ENCODE data around the gene PHYKPL. TPM values are rescaled to one million over a fixed set of nuclear protein-coding genes. Genes with fewer than 3 reads are reported as not detected.

PHYKPL gene
- total RNA-seq, 2 donors from 2014 or later, result 43.4 to 135 TPM

GRCh38 chr5:178277346-178277745 lies 44.7 kb upstream of the PHYKPL start:
- 91% methylated on average over 9 of the region's 9 CpGs for WGBS
- TF ChIP-seq POLR2AphosphoS5 (IDR thresholded peaks at IDR 0.05), result no peak
- no peak for TF ChIP-seq CTCF (IDR thresholded peaks at IDR 0.05)
- no peak for TF ChIP-seq POLR2A (IDR thresholded peaks at IDR 0.05)
- no peak overlapping the region for H3K27ac ChIP-seq
- no peak overlapping the region for H3K4me3 ChIP-seq
- DNase-seq (ENCODE audit: low spot score), result no peak
- intact Hi-C loops (cut with DNase I), result no loop called here
- H3K36me3 ChIP-seq, result no peaks in the 10 kb centered on the region
- H3K9me3 ChIP-seq, result no peaks in the 10 kb centered on the region
- no peaks in the 10 kb centered on the region for H3K4me1 ChIP-seq (replicated peaks)
- H3K27me3 ChIP-seq (replicated peaks; ENCODE audit: insufficient read depth), result peaks cover 2% of the 10 kb centered on the region

- no peak for DNase-seq (ENCODE audit: low spot score)
- intact Hi-C loops (cut with DNase I), result no loop called here
- 86% methylated on average over 20 of the region's 20 CpGs for whole genome bisulfite sequencing
Measured at GRCh38 chr5:178274781-178275537, 42.4 kb upstream of the PHYKPL start.

GRCh38 chr5:178273665-178274541 lies 41.3 kb upstream of the PHYKPL start:
- Histone ChIP-seq H3K4me1 (replicated peaks) (no peaks in the 10 kb centered on the region), H3K9me3 (no peaks in the 10 kb centered on the region), H3K27me3 (replicated peaks; ENCODE audit: insufficient read depth) (peaks cover 2% of the 10 kb centered on the region), H3K4me3 (no peak overlapping the region), H3K27ac (no peak overlapping the region), H3K36me3 (no peaks in the 10 kb centered on the region)
- DNase-seq (ENCODE audit: low spot score), result no peak
- TF ChIP-seq POLR2AphosphoS5 (IDR thresholded peaks at IDR 0.05), result no peak
- TF ChIP-seq POLR2A (IDR thresholded peaks at IDR 0.05), result no peak
- no peak for TF ChIP-seq CTCF (IDR thresholded peaks at IDR 0.05)
- intact Hi-C loops (cut with DNase I), result no loop called here
- 82% methylated on average over 14 of the region's 14 CpGs for WGBS

More at GRCh38 chr5:178274781-178275537, 42.4 kb upstream of the PHYKPL start:
- Histone ChIP-seq H3K4me3 (no peak overlapping the region), H3K9me3 (no peaks in the 10 kb centered on the region), H3K27ac (no peak overlapping the region), H3K4me1 (replicated peaks) (no peaks in the 10 kb centered on the region), H3K27me3 (replicated peaks; ENCODE audit: insufficient read depth) (peaks cover 2% of the 10 kb centered on the region), H3K36me3 (no peaks in the 10 kb centered on the region)
- TF ChIP-seq POLR2AphosphoS5 (IDR thresholded peaks at IDR 0.05), result no peak
- no peak for TF ChIP-seq POLR2A (IDR thresholded peaks at IDR 0.05)
- no peak for TF ChIP-seq CTCF (IDR thresholded peaks at IDR 0.05)

- WGBS, result 91% methylated on average over 5 of the region's 15 CpGs
- no peak for DNase-seq (ENCODE audit: low spot score)
- H3K27ac ChIP-seq, result no peak overlapping the region
- no peak for TF ChIP-seq CTCF (IDR thresholded peaks at IDR 0.05)
- TF ChIP-seq POLR2AphosphoS5 (IDR thresholded peaks at IDR 0.05), result no peak
- TF ChIP-seq POLR2A (IDR thresholded peaks at IDR 0.05), result no peak
- H3K27me3 ChIP-seq (replicated peaks; ENCODE audit: insufficient read depth), result peaks cover 2% of the 10 kb centered on the region
- H3K4me3 ChIP-seq, result no peak overlapping the region
- H3K36me3 ChIP-seq, result no peaks in the 10 kb centered on the region
- H3K9me3 ChIP-seq, result no peaks in the 10 kb centered on the region
- no peaks in the 10 kb centered on the region for H3K4me1 ChIP-seq (replicated peaks)
- intact Hi-C loops (cut with DNase I), result no loop called here
Measured at GRCh38 chr5:178273041-178273440, 40.4 kb upstream of the PHYKPL start.

Data from prostate gland (tissue), 2 donors.